Sigmoid colon (tissue), 4 donors: ENCODE results near the gene HCN4.

Experiments used
- EP300 ChIP-seq, 4 donors: sonication (generic); formaldehyde crosslinking; IDR thresholded peaks; one replicate each; pipeline ENCODE4 v1.6.1; 2017; ENCODE audit warnings: antibody characterized with exemption in 4 of 4
- POLR2A ChIP-seq, 2 donors: fragments of 450-650 bp; IDR thresholded peaks; one replicate each; pipeline ENCODE4 v1.6.1; 2016; ENCODE audit warnings: antibody characterized with exemption in 2 of 2, mild to moderate bottlenecking in 2 of 2, moderate library complexity in 2 of 2
- POLR2AphosphoS5 ChIP-seq, 4 donors: sonication (generic); formaldehyde crosslinking; IDR thresholded peaks; one replicate each; pipeline ENCODE4 v1.6.1; 2017; ENCODE audit warnings: antibody characterized with exemption in 4 of 4
- TF ChIP-seq, protein P1 (sequence below), 4 experiments: fragments of 450-650 bp in 3 of 4; fragments of 200-600 bp in 1 of 4; IDR thresholded peaks; one replicate each; pipeline ENCODE4 v1.5.1; 2016 to 2019; ENCODE audit warnings: antibody characterized with exemption in 4 of 4, mild to moderate bottlenecking in 3 of 4, moderate library complexity in 2 of 4

DNA sequence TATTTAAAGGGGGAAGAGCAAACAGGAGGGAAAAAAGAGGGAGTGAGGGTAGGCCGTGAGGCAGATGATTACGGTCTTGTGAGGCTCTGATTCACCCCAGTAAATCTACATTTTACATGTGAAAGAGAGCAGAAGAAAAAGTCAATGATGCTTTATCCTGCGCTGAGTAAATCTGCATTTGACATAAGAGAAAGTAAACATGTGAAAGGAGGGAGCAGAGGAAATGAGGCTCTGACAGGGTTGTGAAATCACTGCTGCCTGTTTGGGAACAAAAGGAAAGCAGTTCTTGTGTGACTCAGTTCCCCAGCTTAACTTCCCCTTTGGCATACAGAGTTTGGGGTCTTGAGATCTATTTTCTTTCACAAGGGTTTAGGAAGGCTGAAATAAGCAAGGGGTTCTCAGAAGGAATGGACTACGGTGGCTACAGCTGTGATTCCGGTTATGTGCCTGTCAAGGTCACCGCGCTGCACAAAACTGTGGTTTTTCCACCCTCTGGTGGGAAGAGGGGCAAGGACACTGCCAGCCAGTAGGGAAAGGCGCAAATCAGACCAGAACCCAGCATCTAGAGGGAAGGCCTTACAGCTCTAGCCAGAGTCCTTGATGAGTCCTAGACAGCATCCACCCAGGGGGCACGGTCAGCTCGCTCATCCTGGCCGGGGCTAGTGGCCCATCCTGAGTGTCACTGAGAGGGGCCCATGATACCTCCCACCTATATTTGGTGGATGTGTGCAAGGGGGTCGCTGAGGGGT, 18.9 kb upstream of the HCN4 start:
- TF ChIP-seq, protein P1, sequence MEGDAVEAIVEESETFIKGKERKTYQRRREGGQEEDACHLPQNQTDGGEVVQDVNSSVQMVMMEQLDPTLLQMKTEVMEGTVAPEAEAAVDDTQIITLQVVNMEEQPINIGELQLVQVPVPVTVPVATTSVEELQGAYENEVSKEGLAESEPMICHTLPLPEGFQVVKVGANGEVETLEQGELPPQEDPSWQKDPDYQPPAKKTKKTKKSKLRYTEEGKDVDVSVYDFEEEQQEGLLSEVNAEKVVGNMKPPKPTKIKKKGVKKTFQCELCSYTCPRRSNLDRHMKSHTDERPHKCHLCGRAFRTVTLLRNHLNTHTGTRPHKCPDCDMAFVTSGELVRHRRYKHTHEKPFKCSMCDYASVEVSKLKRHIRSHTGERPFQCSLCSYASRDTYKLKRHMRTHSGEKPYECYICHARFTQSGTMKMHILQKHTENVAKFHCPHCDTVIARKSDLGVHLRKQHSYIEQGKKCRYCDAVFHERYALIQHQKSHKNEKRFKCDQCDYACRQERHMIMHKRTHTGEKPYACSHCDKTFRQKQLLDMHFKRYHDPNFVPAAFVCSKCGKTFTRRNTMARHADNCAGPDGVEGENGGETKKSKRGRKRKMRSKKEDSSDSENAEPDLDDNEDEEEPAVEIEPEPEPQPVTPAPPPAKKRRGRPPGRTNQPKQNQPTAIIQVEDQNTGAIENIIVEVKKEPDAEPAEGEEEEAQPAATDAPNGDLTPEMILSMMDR (IDR thresholded peaks at IDR 0.05), result no peak
- TF ChIP-seq POLR2AphosphoS5 (IDR thresholded peaks at IDR 0.05) (no peak), EP300 (IDR thresholded peaks at IDR 0.05) (no peak), POLR2A (IDR thresholded peaks at IDR 0.05) (no peak)
